Left renal cortex interstitium (tissue), 4 donors: ENCODE results near the gene SAP130. TPM values are rescaled to one million over a fixed set of nuclear protein-coding genes. Genes with fewer than 3 reads are reported as not detected.

ENCODE experiments used
- DNase-seq, 4 donors: peaks; one replicate each; pipeline ENCODE4 v3.0.0-alpha.2; 2013; ENCODE audit warnings: low read depth in 4 of 4, low spot score in 2 of 4, missing footprints in 1 of 4
- polyA plus RNA-seq, 4 donors: library from polyadenylated mRNA; unstranded; fragments of 120-200 nt; gene quantifications; one replicate each; pipeline ENCODE4 v1.2.1, GENCODE V29; 2013; ENCODE audit not compliant: insufficient read length in 4 of 4

The SAP130 gene
- 10 to 100 TPM; 24.6 to 30.6 (median 25.9) TPM for polyA plus RNA-seq

GRCh38 chr2:128027801-128028667 is at the start of gene SAP130:
Gene SAP130 (minus strand): TSS chr2:128028059. CDS start chr2:128026292, 1,767 bp downstream.
- DNase-seq, result peak; percentile 52 to 89 (median 84)

DNA sequence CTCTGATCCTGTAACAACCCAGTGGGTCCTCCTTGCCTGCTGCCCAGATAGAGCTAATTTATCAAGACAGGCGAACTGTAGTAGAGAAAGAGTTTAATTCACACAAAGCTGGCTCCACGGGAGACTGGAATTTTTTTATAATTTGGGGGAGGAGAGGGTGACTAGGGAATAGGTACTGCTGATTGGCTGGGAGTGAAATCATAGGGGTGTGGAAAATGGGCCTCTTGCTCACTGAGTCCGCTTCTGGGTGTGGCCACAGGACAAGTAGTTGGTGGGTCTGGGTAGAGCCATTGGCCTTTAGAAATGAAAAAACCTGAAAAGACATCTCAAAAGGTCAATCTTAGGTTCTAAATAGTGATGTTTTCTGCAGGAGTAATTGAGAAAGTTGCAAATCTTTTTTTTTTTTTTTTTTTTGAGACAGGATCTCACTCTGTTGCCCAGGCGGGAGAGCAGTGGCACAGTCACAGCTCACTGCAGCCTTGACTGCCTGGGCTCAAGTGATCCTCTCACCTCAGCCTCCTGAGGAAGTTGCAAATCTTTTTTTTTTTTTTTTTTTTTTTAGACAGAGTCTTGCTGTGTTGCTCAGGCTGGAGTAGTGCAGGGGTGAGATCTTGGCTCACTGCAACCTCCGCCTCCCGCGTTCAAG is 48.7 kb upstream of the SAP130 start:
- DNase-seq, result no peak

GRCh38 chr2:128073278-128073677 is 45.4 kb upstream of the SAP130 start:
- DNase-seq, result no peak

GRCh38 chr2:128069769-128070168 is 41.9 kb upstream of the SAP130 start:
- DNase-seq, result no peak

GRCh38 chr2:128064353-128064752 is 36.5 kb upstream of the SAP130 start:
- DNase-seq, result no peak

GRCh38 chr2:128062571-128062970 is 34.7 kb upstream of the SAP130 start:
- DNase-seq, result no peak

- no peak for DNase-seq
Measured at GRCh38 chr2:128058114-128058513, 30.3 kb upstream of the SAP130 start.

DNA sequence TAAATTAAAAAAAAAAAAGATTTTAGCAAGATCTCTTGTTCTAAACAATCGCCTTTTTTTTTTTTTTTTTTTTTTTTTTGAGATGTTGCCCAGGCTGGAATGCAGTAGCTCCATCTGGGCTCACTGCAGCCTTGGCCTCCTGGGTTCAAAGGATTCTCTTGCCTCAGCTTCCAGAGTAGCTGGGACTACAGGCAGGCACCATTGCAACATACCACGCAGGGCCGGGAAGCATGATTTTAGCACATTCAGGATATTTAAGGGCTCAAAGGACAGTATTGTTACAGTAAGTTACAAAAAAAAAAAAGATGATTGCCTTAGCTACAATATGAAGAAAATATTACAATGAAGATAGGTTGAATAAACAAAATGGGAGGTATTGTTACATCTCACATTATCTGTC is 29.5 kb upstream of the SAP130 start:
- DNase-seq, result no peak

DNA sequence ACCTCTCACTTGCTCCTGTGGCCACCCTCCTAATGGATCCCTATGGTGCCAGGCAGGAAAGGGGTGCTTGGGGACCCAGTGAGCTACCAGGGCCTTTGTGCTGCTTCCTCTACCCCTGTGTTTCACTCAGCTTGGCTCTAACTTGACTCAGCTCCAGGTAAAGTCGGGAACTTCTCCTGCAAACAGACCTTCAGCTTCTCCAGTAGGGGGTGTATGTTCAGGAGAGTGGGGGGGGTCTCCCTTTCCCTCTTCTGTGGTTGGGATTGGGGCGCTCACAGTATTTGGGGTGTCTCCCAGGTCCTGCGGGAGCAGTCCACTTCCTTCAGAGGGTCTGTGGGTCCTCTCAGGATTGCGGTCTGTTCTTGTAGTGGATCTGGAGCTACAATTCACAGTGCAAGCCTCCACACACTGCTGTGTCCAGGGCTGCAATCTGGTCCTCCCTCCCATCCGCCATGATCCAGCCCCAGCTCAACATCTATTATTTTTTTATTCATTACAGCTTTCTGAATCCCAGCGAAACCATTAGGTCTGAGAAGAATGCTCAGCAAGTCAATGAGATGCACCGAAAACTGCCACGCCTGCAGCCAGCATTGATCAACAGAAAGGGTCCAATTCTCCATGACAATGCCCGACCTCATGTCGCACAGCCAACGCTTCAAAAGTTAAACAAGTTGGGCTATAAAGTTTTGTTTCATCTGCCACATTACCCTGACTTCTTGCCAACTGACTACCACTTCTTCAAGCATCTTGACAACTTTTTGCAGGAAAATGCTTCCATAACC is 26.4 kb upstream of the SAP130 start:
- DNase-seq, result no peak

DNA sequence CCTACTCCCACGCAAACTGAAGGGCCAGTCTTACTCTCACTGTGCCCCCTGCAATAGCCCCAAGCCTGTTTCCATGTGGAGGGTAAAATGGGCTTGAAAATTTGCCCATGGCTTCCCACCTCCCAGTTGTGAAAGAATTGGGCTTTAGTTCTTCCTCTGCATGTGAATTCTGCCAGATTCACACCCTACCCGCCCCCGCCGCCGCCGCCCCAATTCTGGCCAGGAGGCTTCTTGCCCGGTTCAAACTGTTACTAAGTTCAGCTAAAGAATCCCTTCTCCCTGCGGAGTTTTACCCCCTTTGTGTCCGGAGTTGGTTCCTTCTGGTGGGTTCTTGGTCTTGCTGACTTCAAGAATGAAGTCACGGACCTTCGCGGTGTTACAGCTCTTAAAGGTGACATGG is 25.5 kb upstream of the SAP130 start:
- DNase-seq, result no peak

DNA sequence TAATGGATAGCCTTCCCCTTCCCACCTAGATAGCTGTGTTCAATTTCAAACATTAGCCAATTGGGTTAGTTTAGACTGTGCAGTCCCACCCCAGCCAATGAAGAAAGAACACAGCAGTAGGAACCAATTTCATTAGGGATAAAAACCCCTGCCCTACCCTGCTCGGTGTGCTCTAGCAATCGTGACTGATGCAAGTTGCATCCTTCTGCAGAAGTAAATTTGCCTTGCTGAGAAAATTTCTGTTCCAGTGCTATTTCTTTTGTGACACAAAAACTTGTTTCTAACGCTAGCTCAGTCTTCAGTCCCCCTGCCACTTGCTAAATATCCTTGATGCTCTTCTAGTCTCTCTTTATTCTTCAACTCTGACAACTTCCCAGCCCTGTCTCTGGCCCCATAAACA is 15.2 kb upstream of the SAP130 start:
- DNase-seq, result no peak

DNA sequence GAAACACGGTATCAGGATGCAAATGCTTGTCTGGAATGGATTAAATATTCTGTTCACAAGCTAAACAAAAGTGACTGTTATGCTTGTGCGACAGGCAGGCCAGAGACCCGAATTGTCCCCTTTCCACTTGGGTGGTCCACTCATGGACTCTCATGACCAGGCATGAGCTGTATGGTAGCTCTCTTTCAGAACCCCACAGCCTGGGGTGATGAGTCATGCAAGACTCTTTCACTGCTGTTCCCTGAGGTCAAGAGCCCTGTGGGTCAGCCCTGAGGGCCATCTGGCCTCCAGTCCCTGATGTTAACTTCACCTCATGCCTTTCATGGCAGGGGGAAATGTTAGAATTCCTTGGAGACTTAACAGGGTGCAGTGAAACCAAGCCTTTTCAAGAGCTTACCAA is 13.7 kb upstream of the SAP130 start:
- DNase-seq, result no peak

DNA sequence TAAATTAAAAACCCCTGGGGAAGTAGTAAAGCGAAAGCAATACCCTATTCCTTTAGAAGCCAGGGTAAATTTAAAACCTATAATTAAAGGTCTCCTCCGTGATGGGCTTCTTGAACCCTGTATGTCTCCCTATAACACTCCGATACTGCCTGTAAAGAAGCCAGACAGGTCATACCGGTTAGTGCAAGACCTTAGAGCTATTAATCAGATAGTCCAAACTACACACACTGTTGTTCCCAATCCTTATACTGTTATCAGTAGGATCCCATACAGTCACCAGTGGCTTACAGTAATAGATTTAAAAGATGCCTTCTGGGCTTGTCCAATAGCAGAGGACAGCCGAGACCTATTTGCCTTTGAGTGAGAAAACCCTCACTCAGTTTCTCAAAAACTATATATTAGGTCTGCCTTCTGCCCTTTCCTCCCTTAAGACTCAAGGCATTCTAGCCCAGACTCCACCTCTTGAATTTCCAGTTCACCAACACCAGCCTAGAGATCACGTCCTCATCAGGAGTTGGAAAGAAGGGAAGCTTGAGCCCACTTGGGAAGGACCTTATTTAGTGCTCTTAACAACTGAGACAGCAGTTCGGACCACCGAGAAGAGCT is 12.4 kb upstream of the SAP130 start:
- no peak for DNase-seq

- no peak for DNase-seq
Measured at GRCh38 chr2:128039535-128039934, 11.7 kb upstream of the SAP130 start.

GRCh38 chr2:128038411-128038810 is 10.6 kb upstream of the SAP130 start:
- no peak for DNase-seq

DNA sequence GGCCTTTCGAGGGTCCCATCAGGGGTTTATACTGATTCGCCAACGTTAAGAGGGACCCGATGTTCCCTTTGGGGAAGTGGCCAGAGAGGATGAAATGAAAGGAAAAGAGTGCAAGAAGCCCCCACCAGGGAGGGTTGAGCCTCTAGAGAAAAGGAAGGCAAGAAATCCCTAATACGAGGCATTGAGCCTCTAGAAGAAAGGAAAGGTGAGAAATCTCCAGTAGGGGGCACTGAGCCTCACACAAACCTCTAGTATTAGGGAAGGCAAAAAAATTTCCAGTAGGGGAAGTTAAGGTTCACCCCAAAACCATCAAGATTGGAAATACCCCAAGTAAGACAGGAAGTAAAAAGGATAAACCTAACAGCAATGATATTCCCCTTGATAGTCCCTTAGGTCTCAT is 9.8 kb upstream of the SAP130 start:
- no peak for DNase-seq

DNA sequence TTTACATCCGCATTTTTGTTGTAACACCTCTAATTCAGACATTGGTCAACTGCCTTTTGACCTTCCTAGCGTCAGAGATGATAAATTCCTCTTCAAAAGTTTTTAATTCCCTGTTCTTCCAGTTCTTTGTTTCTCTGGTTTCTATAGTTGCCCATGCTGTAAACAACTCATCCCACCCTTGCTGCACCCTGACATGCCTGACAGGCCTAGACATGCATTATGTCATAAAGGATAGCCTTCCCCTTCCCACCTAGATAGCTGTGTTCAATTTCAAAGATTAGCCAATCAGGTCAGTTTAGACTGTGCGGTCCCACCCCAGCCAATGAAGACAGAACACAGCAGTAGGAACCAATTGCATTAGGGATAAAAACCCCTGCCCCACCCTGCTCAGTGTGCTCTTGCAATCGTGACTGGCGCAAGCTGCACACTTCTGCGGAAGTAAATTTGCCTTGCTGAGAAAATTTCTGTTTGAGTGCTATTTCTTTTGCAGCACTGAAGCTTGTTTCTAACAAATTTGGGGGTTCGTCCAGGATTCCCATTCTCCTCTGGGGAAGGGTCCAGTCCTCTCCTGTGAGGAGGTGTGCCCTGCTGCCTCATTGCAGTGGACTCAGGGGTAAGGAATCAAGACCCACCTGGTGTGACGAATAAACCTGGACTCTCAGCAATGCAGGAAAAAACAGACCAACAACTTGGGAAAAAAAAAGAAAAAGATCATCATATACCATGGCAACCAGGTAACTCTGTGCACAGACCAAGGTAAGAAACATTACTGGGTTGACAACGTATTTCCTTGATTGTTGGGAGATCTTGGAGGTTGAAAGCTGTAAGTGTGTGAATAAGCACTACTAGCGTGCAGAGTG is 9.1 kb upstream of the SAP130 start:
- no peak for DNase-seq

DNA sequence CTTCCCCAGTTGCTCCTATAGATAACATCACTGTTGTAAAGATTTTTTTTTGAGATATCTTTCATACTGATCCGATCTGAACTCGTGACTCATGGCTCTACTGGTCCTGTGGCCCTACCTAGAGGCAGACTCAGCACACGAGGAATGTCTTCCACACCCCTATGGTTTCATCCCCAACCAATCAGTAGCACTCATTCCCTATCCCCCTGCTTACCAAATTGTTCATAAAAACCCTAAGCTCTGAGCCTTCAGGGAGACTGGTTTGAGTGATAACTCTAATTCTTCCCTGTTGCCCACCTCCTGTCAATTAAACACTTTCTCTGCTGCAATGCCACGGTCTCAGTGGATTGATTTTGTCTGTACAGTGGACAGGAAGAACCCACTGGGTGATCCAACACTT is 4.2 kb upstream of the SAP130 start:
- no peak for DNase-seq

- DNase-seq, result no peak
Measured at GRCh38 chr2:128028668-128029054, 802 bp upstream of the SAP130 start.

DNA sequence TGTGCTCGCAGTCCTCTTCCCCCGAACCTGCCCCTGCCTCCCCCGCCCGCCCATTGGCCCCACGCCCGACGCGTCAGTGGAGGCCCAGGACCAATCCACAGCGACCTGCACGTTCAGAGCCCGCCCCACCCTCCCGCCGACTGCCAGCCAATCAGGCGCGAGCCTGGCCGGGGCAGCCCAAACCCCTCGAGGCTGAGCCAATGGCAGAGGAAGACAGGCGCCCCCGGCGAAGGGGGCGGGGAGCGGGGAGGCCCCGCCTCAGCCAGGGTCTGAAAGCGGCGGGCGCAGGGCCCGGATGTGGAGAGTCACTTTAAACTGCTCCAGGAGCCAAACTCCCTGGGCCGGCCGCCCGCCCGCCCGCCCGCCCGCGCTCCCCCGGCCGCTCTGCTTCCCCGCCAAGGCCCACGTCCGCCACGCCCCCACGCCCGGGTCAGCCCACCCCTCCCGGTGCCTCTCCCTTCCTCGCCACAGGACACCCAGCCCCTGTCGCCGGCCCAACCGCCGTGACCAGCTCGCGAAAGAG is 520 bp downstream of the SAP130 start:
- DNase-seq, result peak; percentile 88 to 98 (median 96)
